SJSA1 (cell line): ENCODE measurements around the gene LCN9. TPM values are rescaled to one million over a fixed set of nuclear protein-coding genes. Genes with fewer than 3 reads are reported as not detected.
A peak's percentile ranks its signal among the peaks of the same experiment; 100 is the strongest.

Experiments used
- DNase-seq, 2 experiments: peaks; one replicate each; pipeline ENCODE4 v3.0.0-alpha.2; 2015 to 2020; ENCODE audit warnings: low spot score in 2 of 2, low read depth in 1 of 2
- H3K27ac ChIP-seq: fragments of 250-450 bp; sonication (Bioruptor Pico); 2 replicates; pipeline ENCODE4 v1.5.1; 2020; ENCODE audit warnings: mild to moderate bottlenecking, moderate library complexity
- H3K27me3 ChIP-seq: fragments of 250-450 bp; sonication (Bioruptor Pico); replicated peaks from 2 replicates; pipeline ENCODE4 v1.5.1; 2020; ENCODE audit warnings: mild to moderate bottlenecking, moderate library complexity
- H3K36me3 ChIP-seq: fragments of 250-450 bp; sonication (Bioruptor Pico); 2 replicates; pipeline ENCODE4 v1.5.1; 2020; ENCODE audit warnings: mild to moderate bottlenecking
- H3K4me1 ChIP-seq: fragments of 250-450 bp; sonication (Bioruptor Pico); replicated peaks from 2 replicates; pipeline ENCODE4 v1.6.1; 2021; ENCODE audit warnings: mild to moderate bottlenecking
- H3K4me3 ChIP-seq: fragments of 250-450 bp; sonication (Bioruptor Pico); 2 replicates; pipeline ENCODE4 v1.5.1; 2020; ENCODE audit warnings: mild to moderate bottlenecking
- H3K9me3 ChIP-seq: fragments of 250-450 bp; sonication (Bioruptor Pico); replicated peaks from 2 replicates; pipeline ENCODE4 v1.5.1; 2020; ENCODE audit warnings: mild to moderate bottlenecking
- total RNA-seq: library from RNA; depleted of rRNA; stranded (reverse); fragments of >200 nt; shearing (Covaris generic); gene quantifications from 2 replicates; pipeline ENCODE4 v1.2.3, GENCODE V29; 2014; rRNA removed

The LCN9 gene
- total RNA-seq: not detected in 2 replicates

DNA sequence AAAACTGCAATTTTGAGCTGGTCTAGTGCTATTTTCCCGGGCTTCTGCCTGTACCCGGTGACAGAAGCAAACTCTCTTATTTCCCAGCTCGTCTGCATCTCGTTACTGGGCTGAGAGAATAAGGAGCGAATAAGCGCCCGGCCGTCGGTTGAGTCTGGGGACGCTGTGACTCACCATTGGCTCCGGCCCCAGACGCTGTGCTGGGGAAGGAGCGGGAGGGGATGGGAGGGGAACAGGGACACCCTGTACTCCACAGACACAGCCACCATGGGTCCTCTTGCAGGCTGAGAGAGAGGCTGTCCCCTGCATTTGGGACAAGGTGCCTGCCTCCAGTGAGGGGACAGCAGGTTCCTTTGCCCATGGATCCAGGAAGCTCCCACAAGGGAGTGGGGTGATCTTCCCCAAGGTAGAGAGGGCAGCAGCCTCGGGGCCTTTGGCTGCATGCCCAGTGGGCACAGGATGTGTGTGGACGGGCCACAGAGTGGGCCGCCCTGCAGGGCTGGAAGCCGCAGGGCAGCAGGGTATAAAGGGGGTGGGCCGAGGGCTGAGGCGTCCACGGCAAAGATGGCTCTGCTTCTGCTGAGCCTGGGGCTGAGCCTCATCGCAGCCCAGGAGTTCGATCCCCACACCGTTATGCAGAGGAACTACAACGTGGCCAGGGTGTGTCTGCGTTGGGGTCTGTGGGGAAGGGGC lies at the start of gene LCN9:
TSS of gene LCN9 (plus strand) at position 552 of the 693 bp plus-strand sequence. CDS start at position 565, 13 bp downstream.
- Histone ChIP-seq H3K4me3 (no peak within 1 kb of the TSS), H3K9me3 (no peaks in the 10 kb centered on the region)
- DNase-seq: no peak

GRCh38 chr9:135613946-135614805 lies 48.9 kb upstream of the LCN9 start:
- H3K27me3 ChIP-seq: peaks cover 23% of the 10 kb centered on the region; the same call in 1 of the 2 replicates
- H3K27ac ChIP-seq: no peak overlapping the region
- H3K4me1 ChIP-seq: no peaks in the 10 kb centered on the region
- no peak for DNase-seq
- no peaks in the 10 kb centered on the region for H3K9me3 ChIP-seq
- H3K4me3 ChIP-seq: no peak overlapping the region
- no peaks in the 10 kb centered on the region for H3K36me3 ChIP-seq

More for the DNA sequence above, at the start of gene LCN9:
- no peaks in the 10 kb centered on the region for H3K36me3 ChIP-seq
- H3K27ac ChIP-seq: no peak within 1 kb of the TSS
- peaks cover 8% of the 10 kb centered on the region; the same call in 1 of the 2 replicates for H3K27me3 ChIP-seq
- no peaks in the 10 kb centered on the region for H3K4me1 ChIP-seq

GRCh38 chr9:135614821-135615665 lies 48.1 kb upstream of the LCN9 start:
- Histone ChIP-seq H3K36me3 (no peaks in the 10 kb centered on the region), H3K4me3 (no peak overlapping the region), H3K9me3 (no peaks in the 10 kb centered on the region), H3K27ac (no peak overlapping the region), H3K27me3 (peaks cover 23% of the 10 kb centered on the region; the same call in 1 of the 2 replicates), H3K4me1 (no peaks in the 10 kb centered on the region)
- DNase-seq: no peak

- H3K27ac ChIP-seq: no peak overlapping the region
- H3K9me3 ChIP-seq: no peaks in the 10 kb centered on the region
- no peak for DNase-seq
- no peaks in the 10 kb centered on the region for H3K36me3 ChIP-seq
- H3K4me3 ChIP-seq: no peak overlapping the region
- peaks cover 30% of the 10 kb centered on the region for H3K27me3 ChIP-seq
- H3K4me1 ChIP-seq: no peaks in the 10 kb centered on the region
Observed at GRCh38 chr9:135615666-135616618, 47.2 kb upstream of the LCN9 start.

- Histone ChIP-seq H3K4me3 (no peak overlapping the region), H3K9me3 (no peaks in the 10 kb centered on the region), H3K27me3 (peaks cover 33% of the 10 kb centered on the region), H3K36me3 (no peaks in the 10 kb centered on the region), H3K4me1 (no peaks in the 10 kb centered on the region), H3K27ac (no peak overlapping the region)
- DNase-seq: no peak
Observed at GRCh38 chr9:135616619-135617537, 46.2 kb upstream of the LCN9 start.

- Histone ChIP-seq H3K4me3 (no peak overlapping the region), H3K36me3 (no peaks in the 10 kb centered on the region), H3K9me3 (no peaks in the 10 kb centered on the region), H3K4me1 (no peaks in the 10 kb centered on the region), H3K27ac (no peak overlapping the region), H3K27me3 (peaks cover 38% of the 10 kb centered on the region)
- no peak for DNase-seq
Observed at GRCh38 chr9:135617538-135617900, 45.6 kb upstream of the LCN9 start.

GRCh38 chr9:135617991-135618411 lies 45.1 kb upstream of the LCN9 start:
- Histone ChIP-seq H3K4me1 (no peaks in the 10 kb centered on the region), H3K4me3 (no peak overlapping the region), H3K27me3 (peaks cover 38% of the 10 kb centered on the region), H3K9me3 (no peaks in the 10 kb centered on the region), H3K36me3 (no peaks in the 10 kb centered on the region), H3K27ac (no peak overlapping the region)
- DNase-seq: no peak

DNA sequence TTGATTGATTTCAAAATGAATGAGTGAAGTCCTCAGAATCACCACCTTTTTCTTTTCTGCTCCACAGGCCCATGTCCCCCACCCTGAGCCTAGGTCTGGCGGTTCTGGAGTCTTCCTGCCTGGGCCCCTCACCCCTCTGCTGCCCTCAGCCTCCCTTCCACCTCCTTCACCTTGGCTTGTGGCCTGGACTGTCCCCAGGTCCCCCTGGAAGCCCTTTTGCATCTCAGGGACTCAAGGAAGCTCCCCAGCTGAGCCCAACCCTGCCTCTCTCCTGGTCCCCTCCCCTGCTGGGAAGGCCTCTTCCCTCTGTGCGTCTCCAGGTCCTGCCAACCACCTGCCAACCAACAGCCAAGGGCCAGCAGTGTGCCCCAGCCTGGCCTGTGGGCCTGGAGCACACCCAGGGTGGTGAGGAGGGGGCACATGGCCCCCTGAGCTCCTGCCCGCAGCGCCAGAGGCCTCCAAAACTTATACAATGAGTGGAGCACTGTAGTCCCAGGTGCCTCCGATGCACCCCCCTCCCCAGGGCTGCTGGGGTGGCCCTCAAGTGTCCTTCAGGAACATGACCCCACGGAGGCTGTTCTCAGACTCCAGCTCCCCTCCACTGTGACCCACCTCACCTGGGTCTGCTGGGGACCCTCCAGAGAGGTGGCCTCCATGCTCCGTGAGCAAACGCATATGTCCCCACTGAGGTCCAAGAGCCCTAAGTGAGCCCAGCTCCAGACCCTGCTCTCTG lies 44.1 kb upstream of the LCN9 start:
- H3K27ac ChIP-seq: no peak overlapping the region
- no peak overlapping the region for H3K4me3 ChIP-seq
- no peaks in the 10 kb centered on the region for H3K36me3 ChIP-seq
- no peak for DNase-seq
- no peaks in the 10 kb centered on the region for H3K4me1 ChIP-seq
- H3K27me3 ChIP-seq: peaks cover 47% of the 10 kb centered on the region
- no peaks in the 10 kb centered on the region for H3K9me3 ChIP-seq

GRCh38 chr9:135619599-135619886 lies 43.6 kb upstream of the LCN9 start:
- Histone ChIP-seq H3K4me1 (no peaks in the 10 kb centered on the region), H3K9me3 (no peaks in the 10 kb centered on the region), H3K4me3 (no peak overlapping the region), H3K27ac (no peak overlapping the region), H3K36me3 (no peaks in the 10 kb centered on the region), H3K27me3 (peaks cover 47% of the 10 kb centered on the region)
- DNase-seq: peak in 1 of 2 experiments; percentile 38

GRCh38 chr9:135620558-135620957 lies 42.6 kb upstream of the LCN9 start:
- no peak for DNase-seq
- Histone ChIP-seq H3K36me3 (no peaks in the 10 kb centered on the region), H3K27ac (no peak overlapping the region), H3K4me3 (no peak overlapping the region), H3K9me3 (no peaks in the 10 kb centered on the region), H3K4me1 (no peaks in the 10 kb centered on the region), H3K27me3 (peaks cover 37% of the 10 kb centered on the region)

- Histone ChIP-seq H3K36me3 (no peaks in the 10 kb centered on the region), H3K4me3 (no peak overlapping the region), H3K27me3 (peaks cover 30% of the 10 kb centered on the region), H3K9me3 (no peaks in the 10 kb centered on the region), H3K4me1 (no peaks in the 10 kb centered on the region), H3K27ac (no peak overlapping the region)
- no peak for DNase-seq
Observed at GRCh38 chr9:135622415-135623020, 40.6 kb upstream of the LCN9 start.
